Measurements from ENCODE around the gene MS4A4E.
"Not testable (repeated sequence)": the region's sequence is repeated elsewhere in the genome, so short reads cannot be mapped to it uniquely, and the experiment has no call there.

The MS4A4E gene

DNA sequence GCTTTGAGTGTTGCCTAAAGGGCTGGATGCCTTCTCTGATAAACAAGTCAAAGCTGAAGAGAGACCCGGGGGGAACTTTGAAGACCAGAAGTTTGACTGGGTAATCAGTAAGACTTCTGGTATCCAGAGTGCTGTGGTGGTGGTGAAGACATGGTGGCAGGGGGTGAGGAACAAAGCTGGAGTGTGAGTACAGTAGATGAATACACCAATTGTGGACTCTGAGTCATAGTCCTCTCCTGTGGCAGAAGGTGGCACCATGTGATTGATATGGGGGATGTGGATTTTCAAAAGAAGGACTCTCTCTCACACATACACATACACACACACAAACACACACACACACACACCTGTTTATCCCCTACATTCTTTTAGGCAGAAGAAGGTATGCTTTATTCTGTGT, 72.4 kb downstream of the MS4A4E start:
- DNase-seq = no peak

GRCh38 chr11:60169264-60169915, 73.5 kb downstream of the MS4A4E start:
- no peak for DNase-seq

GRCh38 chr11:60168306-60168705, 74.6 kb downstream of the MS4A4E start:
- no peak for DNase-seq

GRCh38 chr11:60165951-60166350, 77.0 kb downstream of the MS4A4E start:
- no peak for DNase-seq

GRCh38 chr11:60165538-60165937, 77.4 kb downstream of the MS4A4E start:
- no peak for DNase-seq

DNA sequence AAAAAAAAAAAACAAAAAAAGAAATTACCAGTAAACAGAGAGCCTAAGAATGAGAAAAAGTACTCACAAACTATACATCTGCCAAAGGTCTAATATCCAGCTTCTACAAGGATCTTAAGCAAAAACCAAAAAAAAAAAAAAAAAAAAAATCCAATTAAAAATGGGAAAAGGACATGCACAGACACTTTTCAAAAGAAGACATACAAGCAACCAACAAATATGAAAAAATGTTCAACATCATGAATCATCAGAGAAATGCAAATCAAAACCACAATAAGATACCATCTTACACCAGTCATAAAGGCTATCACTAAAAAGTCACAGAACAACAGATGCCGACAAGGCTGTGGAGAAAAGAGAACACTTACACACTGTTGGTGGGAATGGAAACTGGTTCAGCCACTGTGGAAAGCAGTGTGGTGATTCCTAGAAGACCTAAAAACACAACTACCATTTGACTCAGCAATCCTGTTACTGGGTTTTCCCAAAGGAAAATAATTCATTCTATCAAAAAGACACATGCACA, 78.3 kb downstream of the MS4A4E start:
- no peak for DNase-seq

GRCh38 chr11:60161766-60162165, 81.2 kb downstream of the MS4A4E start:
- DNase-seq = no peak

- no peak for DNase-seq
These were observed 81.8 kb downstream of the MS4A4E start for GRCh38 chr11:60161107-60161506.

GRCh38 chr11:60159868-60160267, 83.1 kb downstream of the MS4A4E start:
- DNase-seq = no peak

DNA sequence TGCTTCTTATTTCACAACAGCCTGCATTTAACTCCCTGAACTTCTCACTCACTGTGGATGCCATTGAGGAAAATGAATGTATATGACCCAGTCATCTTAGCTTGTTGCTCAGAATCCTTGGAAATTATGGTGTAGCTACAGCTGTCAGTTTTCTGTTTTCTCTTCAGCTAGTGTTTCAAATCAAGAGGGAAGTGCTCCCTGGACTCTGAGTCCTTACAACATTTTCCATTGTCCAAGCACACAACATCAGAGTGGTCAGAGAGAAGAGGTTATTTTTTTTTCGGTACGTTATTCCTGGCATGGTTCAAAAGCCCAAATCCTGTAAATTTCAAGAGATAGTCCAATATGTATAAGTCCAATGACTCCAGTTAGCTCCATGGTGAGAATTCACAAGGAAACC, 83.7 kb downstream of the MS4A4E start:
- DNase-seq = no peak

GRCh38 chr11:60158636-60159035, 84.3 kb downstream of the MS4A4E start:
- DNase-seq = no peak

DNA sequence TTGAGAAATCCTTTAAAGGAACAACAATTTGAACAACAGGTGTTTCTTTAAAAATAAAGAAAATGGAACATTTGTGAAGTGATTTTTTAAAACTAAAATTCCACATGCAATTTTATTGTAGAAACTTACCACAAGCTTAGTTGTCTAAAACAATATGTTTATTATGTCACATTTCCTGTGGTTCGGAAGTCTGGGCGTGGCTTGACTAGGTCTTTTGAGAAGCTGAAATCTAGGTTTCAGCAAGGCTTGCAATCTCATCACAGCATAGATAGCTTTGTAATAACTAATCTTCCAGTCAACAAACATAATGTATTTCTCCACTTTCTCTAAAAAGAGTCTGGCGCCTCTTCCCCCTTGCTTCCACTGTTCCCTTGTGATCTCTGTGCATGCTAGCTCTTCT, 87.0 kb downstream of the MS4A4E start:
- no peak for DNase-seq

- not testable (repeated sequence) for DNase-seq
These were observed 90.2 kb downstream of the MS4A4E start for GRCh38 chr11:60152727-60153126.

GRCh38 chr11:60150279-60150678, 92.7 kb downstream of the MS4A4E start:
- no peak for DNase-seq

Measured in activated CD4-positive, alpha-beta T cell treated with anti-CD3 and anti-CD28 coated beads, Interleukin-2, amount 50 U/mL, for 1 hour (primary cell).